Parathyroid adenoma (tissue), 2 donors: ENCODE data around the gene TBXAS1.

ENCODE experiments used
- H2AFZ ChIP-seq: fragments of 300-600 bp; sonication (generic); one replicate; pipeline ENCODE4 v1.7.0; 2017; ENCODE audit warnings: antibody characterized with exemption, mild to moderate bottlenecking
- H3K27ac ChIP-seq: fragments of 300-600 bp; sonication (generic); one replicate; pipeline ENCODE4 v1.7.0; 2017
- H3K27me3 ChIP-seq: fragments of 300-600 bp; sonication (generic); one replicate; pipeline ENCODE4 v1.7.0; 2017; ENCODE audit warnings: low read length; ENCODE audit not compliant: control insufficient read depth, insufficient read depth
- H3K36me3 ChIP-seq: fragments of 300-600 bp; sonication (generic); one replicate; pipeline ENCODE4 v1.7.0; 2017; ENCODE audit warnings: low read length; ENCODE audit not compliant: control insufficient read depth, insufficient read depth
- H3K4me1 ChIP-seq: fragments of 300-600 bp; sonication (generic); one replicate; pipeline ENCODE4 v1.7.0; 2017; ENCODE audit warnings: control low read depth
- H3K4me2 ChIP-seq: fragments of 300-600 bp; sonication (generic); one replicate; pipeline ENCODE4 v1.7.0; 2017; ENCODE audit warnings: low read length
- H3K4me3 ChIP-seq: fragments of 300-600 bp; sonication (generic); one replicate; pipeline ENCODE4 v1.7.0; 2017; ENCODE audit warnings: low read depth, low read length
- H3K79me2 ChIP-seq: fragments of 300-600 bp; sonication (generic); one replicate; pipeline ENCODE4 v1.7.0; 2017; ENCODE audit warnings: control low read depth
- H3K9ac ChIP-seq: fragments of 300-600 bp; sonication (generic); one replicate; pipeline ENCODE4 v1.7.0; 2017; ENCODE audit warnings: mild to moderate bottlenecking
- H3K9me3 ChIP-seq: fragments of 300-600 bp; sonication (generic); one replicate; pipeline ENCODE4 v1.7.0; 2017; ENCODE audit warnings: low read length; ENCODE audit not compliant: control insufficient read depth
- TF ChIP-seq, protein P1 (sequence below): fragments of 300-600 bp; sonication (generic); IDR thresholded peaks from one replicate; pipeline ENCODE4 v1.7.0; 2017; ENCODE audit warnings: antibody characterized with exemption, mild to moderate bottlenecking
- donor health status: primary hyperparathyroidism.

TBXAS1 gene

DNA sequence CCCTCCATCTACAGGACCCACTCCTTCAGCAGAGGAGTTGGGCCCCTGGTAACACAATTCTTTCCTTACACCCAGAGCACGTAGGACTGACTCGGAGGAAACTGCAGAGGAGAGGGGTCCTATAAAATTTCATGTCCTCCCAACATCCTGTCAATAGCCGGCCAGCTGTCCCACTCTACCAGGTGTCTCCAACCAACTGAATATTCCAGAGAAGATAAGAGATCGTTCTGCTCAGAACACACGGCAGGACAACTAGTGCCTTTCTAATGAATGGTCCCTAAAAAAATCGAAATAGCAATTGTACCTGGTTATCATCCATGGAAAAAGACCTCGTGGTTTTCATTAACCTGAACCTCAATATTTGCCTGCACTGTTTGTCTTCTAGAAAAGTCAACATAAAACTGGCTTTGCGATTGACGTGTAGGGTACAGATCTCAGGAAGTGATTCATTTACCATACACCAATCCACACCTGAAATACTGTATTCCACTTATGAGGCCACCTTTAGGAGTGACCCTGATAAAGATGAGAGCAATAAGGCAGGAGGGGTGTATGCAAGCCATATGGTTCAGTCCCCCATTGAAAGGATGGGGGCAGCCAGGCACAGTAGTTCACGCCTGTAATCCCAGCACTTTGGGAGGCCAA, 121.9 kb downstream of the TBXAS1 start:
- Histone ChIP-seq H3K9ac (no peak overlapping the region), H3K9me3 (no peaks in the 10 kb centered on the region), H3K4me3 (no peak overlapping the region), H3K4me1 (no peaks in the 10 kb centered on the region), H3K36me3 (no peaks in the 10 kb centered on the region), H3K27me3 (no peaks in the 10 kb centered on the region), H3K79me2 (no peaks in the 10 kb centered on the region), H3K4me2 (no peak overlapping the region), H2AFZ (no peak overlapping the region), H3K27ac (no peak overlapping the region)
- TF ChIP-seq, protein P1, sequence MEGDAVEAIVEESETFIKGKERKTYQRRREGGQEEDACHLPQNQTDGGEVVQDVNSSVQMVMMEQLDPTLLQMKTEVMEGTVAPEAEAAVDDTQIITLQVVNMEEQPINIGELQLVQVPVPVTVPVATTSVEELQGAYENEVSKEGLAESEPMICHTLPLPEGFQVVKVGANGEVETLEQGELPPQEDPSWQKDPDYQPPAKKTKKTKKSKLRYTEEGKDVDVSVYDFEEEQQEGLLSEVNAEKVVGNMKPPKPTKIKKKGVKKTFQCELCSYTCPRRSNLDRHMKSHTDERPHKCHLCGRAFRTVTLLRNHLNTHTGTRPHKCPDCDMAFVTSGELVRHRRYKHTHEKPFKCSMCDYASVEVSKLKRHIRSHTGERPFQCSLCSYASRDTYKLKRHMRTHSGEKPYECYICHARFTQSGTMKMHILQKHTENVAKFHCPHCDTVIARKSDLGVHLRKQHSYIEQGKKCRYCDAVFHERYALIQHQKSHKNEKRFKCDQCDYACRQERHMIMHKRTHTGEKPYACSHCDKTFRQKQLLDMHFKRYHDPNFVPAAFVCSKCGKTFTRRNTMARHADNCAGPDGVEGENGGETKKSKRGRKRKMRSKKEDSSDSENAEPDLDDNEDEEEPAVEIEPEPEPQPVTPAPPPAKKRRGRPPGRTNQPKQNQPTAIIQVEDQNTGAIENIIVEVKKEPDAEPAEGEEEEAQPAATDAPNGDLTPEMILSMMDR: no peak

DNA sequence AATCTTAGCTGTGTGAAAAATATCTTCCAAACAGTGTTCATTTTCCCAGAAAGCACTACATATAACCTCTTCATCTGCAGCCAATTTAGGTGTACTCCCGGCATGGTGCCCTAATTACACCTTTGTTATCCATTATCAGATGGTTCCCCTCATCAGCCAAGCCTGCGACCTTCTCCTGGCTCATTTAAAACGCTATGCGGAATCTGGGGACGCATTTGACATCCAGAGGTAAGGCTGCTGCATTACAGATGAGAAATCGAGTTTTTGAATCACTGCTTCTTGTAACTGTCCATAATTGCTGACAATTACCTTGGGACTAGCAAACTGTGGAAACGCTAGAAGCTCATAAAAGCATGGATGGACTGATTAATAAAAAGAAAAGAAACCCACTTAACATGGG, 124.2 kb downstream of the TBXAS1 start:
- Histone ChIP-seq H3K4me3 (no peak overlapping the region), H3K36me3 (no peaks in the 10 kb centered on the region), H3K4me1 (no peaks in the 10 kb centered on the region), H3K79me2 (no peaks in the 10 kb centered on the region), H3K9ac (no peak overlapping the region), H3K27me3 (no peaks in the 10 kb centered on the region), H3K9me3 (no peaks in the 10 kb centered on the region), H2AFZ (no peak overlapping the region), H3K4me2 (no peak overlapping the region), H3K27ac (no peak overlapping the region)
- TF ChIP-seq, protein P1: no peak

DNA sequence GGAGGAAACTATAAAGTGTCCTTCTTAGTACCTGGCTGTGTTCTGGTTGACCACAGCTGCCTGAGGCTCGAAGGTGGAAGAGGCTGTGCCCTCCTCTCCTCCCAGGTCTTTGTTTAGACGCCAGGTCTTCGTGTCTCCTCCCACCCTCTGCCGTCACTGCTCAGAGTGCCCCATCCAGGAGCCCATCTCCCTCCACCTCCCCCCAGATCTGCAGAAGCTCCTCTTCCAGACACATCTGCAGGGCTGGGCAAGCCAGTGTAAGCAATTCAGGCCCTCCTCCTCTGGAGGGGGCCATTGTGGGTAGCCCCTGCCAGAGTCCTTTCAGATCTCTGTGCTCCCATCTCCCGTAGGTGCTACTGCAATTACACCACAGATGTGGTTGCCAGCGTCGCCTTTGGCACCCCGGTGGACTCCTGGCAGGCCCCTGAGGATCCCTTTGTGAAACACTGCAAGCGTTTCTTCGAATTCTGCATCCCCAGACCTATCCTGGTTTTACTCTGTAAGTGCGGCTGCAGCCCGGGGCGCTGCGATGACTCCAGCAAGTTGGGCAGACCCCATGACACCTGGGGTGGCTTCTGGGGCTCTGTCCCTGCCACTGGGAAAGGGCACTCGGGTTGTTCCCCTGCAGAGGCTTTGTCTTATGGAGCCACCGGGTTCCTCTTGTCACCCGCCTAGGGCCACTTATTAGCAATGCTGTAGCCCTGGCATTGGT, 126.2 kb downstream of the TBXAS1 start:
- no peaks in the 10 kb centered on the region for H3K4me1 ChIP-seq
- no peak overlapping the region for H3K4me2 ChIP-seq
- no peaks in the 10 kb centered on the region for H3K9me3 ChIP-seq
- no peak overlapping the region for H2AFZ ChIP-seq
- H3K79me2 ChIP-seq: no peaks in the 10 kb centered on the region
- H3K27ac ChIP-seq: no peak overlapping the region
- TF ChIP-seq, protein P1: no peak
- H3K36me3 ChIP-seq: no peaks in the 10 kb centered on the region
- H3K4me3 ChIP-seq: no peak overlapping the region
- no peaks in the 10 kb centered on the region for H3K27me3 ChIP-seq
- no peak overlapping the region for H3K9ac ChIP-seq

DNA sequence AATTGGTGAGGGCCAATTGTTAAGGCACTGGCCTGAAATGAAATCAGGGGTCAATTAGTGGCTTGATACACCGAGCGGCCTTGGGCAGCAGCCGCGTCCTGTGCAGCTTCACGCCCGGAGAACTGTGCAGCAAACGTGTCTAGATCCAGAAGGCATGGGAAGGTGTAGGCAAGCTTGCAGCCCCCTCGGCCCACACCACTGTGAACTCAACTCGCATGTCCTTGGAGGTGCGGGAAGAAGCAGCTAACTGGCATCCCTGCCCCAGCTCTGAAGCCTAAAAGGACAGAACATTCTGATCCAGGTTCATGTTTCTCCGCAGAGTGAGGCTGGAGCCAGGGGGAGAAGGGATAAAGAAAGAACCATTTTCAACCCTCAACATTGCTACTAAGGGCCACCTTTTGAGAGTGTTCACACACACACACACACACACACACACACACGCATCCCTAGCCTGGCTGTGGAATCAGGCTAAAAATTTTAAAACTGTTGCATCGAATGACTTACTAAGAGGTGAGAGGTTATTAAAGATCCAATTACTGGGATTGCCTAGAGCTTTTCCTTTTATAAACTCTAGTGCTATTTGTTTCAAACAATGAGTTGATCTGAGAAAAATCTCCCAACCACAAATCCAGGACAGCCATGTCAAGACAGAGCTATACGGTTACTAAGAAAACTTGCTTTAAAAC, 129.7 kb downstream of the TBXAS1 start:
- H3K79me2 ChIP-seq: no peaks in the 10 kb centered on the region

More for the DNA sequence above, 129.7 kb downstream of the TBXAS1 start:
- Histone ChIP-seq H3K4me3 (no peak overlapping the region), H3K4me2 (no peak overlapping the region), H3K27ac (no peak overlapping the region), H3K9ac (no peak overlapping the region), H2AFZ (no peak overlapping the region), H3K36me3 (no peaks in the 10 kb centered on the region), H3K9me3 (no peaks in the 10 kb centered on the region), H3K27me3 (no peaks in the 10 kb centered on the region), H3K4me1 (no peaks in the 10 kb centered on the region)
- TF ChIP-seq, protein P1: no peak
